ENCODE data around the gene SSNA1. TPM values are rescaled to one million over a fixed set of nuclear protein-coding genes. Genes with fewer than 3 reads are reported as not detected.
A peak's percentile ranks its signal among the peaks of the same experiment; 100 is the strongest.

SSNA1 gene
- total and polyA plus RNA-seq, 9 of the 15 experiments (the other 6 are each of a cell fraction or from before 2014, with no cell fraction given): 1.9 to 130 (median 57.1) TPM

GRCh38 chr9:137222190-137223077, 34.0 kb downstream of the SSNA1 start, which contains the start of gene RNF208 (continued):
- TF ChIP-seq EGR1 (conservative IDR thresholded peaks at IDR 0.05) (no peak), ZBTB1 (CRISPR knock-in tag; IDR thresholded peaks at IDR 0.05; ENCODE audit: borderline replicate concordance, low read depth) (0 out of 2 replicates have a peak, but pooled peaks have one; percentile 56), CTCF (IDR thresholded peaks at IDR 0.05 in 2 of 3, conservative IDR thresholded peaks at IDR 0.05 in 1 of 3; ENCODE audit: insufficient read depth in 2 of 3, low read depth in 1 of 3, low read length in 3 of 3) (no peak), SAFB (IDR thresholded peaks at IDR 0.05; ENCODE audit: borderline replicate concordance, low read depth, low read length) (0 out of 2 replicates have a peak, but pooled peaks have one; percentile 27), ASH1L (IDR thresholded peaks at IDR 0.05; ENCODE audit: borderline replicate concordance, low read depth, partially characterized antibody) (no peak), KDM5B (IDR thresholded peaks at IDR 0.05; ENCODE audit: insufficient replicate concordance, low read depth, low read length) (peak; percentile 29), VEZF1 (CRISPR knock-in tag; IDR thresholded peaks at IDR 0.05) (peak; percentile 20; the same call in 1 of the 2 replicates), STAT5A (IDR thresholded peaks at IDR 0.05; ENCODE audit: borderline replicate concordance, low read length) (no peak), ZBTB7A (IDR thresholded peaks at IDR 0.05; ENCODE audit: borderline replicate concordance, control insufficient read depth, low read depth, low read length) (peak; percentile 58; the same call in 1 of the 2 replicates), ETS1 (conservative IDR thresholded peaks at IDR 0.05; ENCODE audit: control insufficient read depth, low read depth, low read length) (no peak), ARID3B (CRISPR knock-in tag; IDR thresholded peaks at IDR 0.05; ENCODE audit: borderline replicate concordance) (no peak), HIVEP1 (CRISPR knock-in tag; IDR thresholded peaks at IDR 0.05) (no peak), ZBTB33 (CRISPR knock-in tag; IDR thresholded peaks at IDR 0.05) (peak; percentile 44; the same call in 1 of the 2 replicates)
